ENCODE measurements around the gene PIAS1.

PIAS1 gene

GRCh38 chr15:68103603-68104002, 49.5 kb downstream of the PIAS1 start:
- H3K4me1 Mint-ChIP-seq (ENCODE audit: low read depth): peaks cover 67% of the 10 kb centered on the region
- H3K9me3 Mint-ChIP-seq: peaks cover 7% of the 10 kb centered on the region
- H3K36me3 Mint-ChIP-seq (ENCODE audit: low read depth): peaks cover 55% of the 10 kb centered on the region
- no peaks in the 10 kb centered on the region for H3K27me3 Mint-ChIP-seq
- H3K4me3 Mint-ChIP-seq: no peak overlapping the region
- DNase-seq: no peak
- no peak overlapping the region for H3K27ac Mint-ChIP-seq

- no peak for DNase-seq
- H3K27me3 Mint-ChIP-seq: no peaks in the 10 kb centered on the region
Observed at GRCh38 chr15:68106656-68107055, 52.5 kb downstream of the PIAS1 start.

GRCh38 chr15:68107142-68107541, 53.0 kb downstream of the PIAS1 start:
- Mint-ChIP-seq H3K9me3 (peaks cover 7% of the 10 kb centered on the region), H3K36me3 (ENCODE audit: low read depth) (peaks cover 37% of the 10 kb centered on the region), H3K4me3 (no peak overlapping the region), H3K27me3 (no peaks in the 10 kb centered on the region), H3K4me1 (ENCODE audit: low read depth) (peaks cover 56% of the 10 kb centered on the region), H3K27ac (no peak overlapping the region)
- no peak for DNase-seq

More at GRCh38 chr15:68106656-68107055, 52.5 kb downstream of the PIAS1 start:
- H3K4me1 Mint-ChIP-seq (ENCODE audit: low read depth): peaks cover 56% of the 10 kb centered on the region
- H3K4me3 Mint-ChIP-seq: no peak overlapping the region
- peaks cover 7% of the 10 kb centered on the region for H3K9me3 Mint-ChIP-seq
- peaks cover 42% of the 10 kb centered on the region for H3K36me3 Mint-ChIP-seq (ENCODE audit: low read depth)
- peak overlapping the region; percentile 47 for H3K27ac Mint-ChIP-seq

- Mint-ChIP-seq H3K27ac (no peak overlapping the region), H3K9me3 (no peaks in the 10 kb centered on the region), H3K27me3 (no peaks in the 10 kb centered on the region), H3K4me3 (no peak overlapping the region), H3K4me1 (ENCODE audit: low read depth) (peaks cover 75% of the 10 kb centered on the region), H3K36me3 (ENCODE audit: low read depth) (peaks cover 17% of the 10 kb centered on the region)
- DNase-seq: no peak
Observed at GRCh38 chr15:68112706-68113105, 58.6 kb downstream of the PIAS1 start.

- H3K27me3 Mint-ChIP-seq: no peaks in the 10 kb centered on the region
- no peaks in the 10 kb centered on the region for H3K9me3 Mint-ChIP-seq
- no peak overlapping the region for H3K4me3 Mint-ChIP-seq
- DNase-seq: no peak
- H3K4me1 Mint-ChIP-seq (ENCODE audit: low read depth): peaks cover 74% of the 10 kb centered on the region
- H3K36me3 Mint-ChIP-seq (ENCODE audit: low read depth): peaks cover 19% of the 10 kb centered on the region
- H3K27ac Mint-ChIP-seq: peak overlapping the region; percentile 53
Observed at GRCh38 chr15:68113273-68113672, 59.2 kb downstream of the PIAS1 start.

GRCh38 chr15:68113751-68114150, 59.6 kb downstream of the PIAS1 start:
- Mint-ChIP-seq H3K4me3 (no peak overlapping the region), H3K27me3 (no peaks in the 10 kb centered on the region), H3K9me3 (no peaks in the 10 kb centered on the region), H3K4me1 (ENCODE audit: low read depth) (peaks cover 74% of the 10 kb centered on the region), H3K36me3 (ENCODE audit: low read depth) (peaks cover 21% of the 10 kb centered on the region), H3K27ac (peak overlapping the region; percentile 53)
- DNase-seq: no peak

GRCh38 chr15:68114356-68114755, 60.2 kb downstream of the PIAS1 start:
- DNase-seq: no peak
- H3K4me3 Mint-ChIP-seq: peak overlapping the region; percentile 72
- H3K4me1 Mint-ChIP-seq (ENCODE audit: low read depth): peaks cover 71% of the 10 kb centered on the region
- no peaks in the 10 kb centered on the region for H3K9me3 Mint-ChIP-seq
- peak overlapping the region; percentile 77 for H3K27ac Mint-ChIP-seq
- H3K27me3 Mint-ChIP-seq: no peaks in the 10 kb centered on the region
- H3K36me3 Mint-ChIP-seq (ENCODE audit: low read depth): peaks cover 22% of the 10 kb centered on the region

GRCh38 chr15:68114840-68115239, 60.7 kb downstream of the PIAS1 start:
- H3K27me3 Mint-ChIP-seq: no peaks in the 10 kb centered on the region

GRCh38 chr15:68124700-68125099, 70.6 kb downstream of the PIAS1 start:
- Mint-ChIP-seq H3K4me3 (no peak overlapping the region), H3K4me1 (ENCODE audit: low read depth) (peaks cover 45% of the 10 kb centered on the region), H3K36me3 (ENCODE audit: low read depth) (peaks cover 58% of the 10 kb centered on the region), H3K27ac (no peak overlapping the region), H3K9me3 (peaks cover 5% of the 10 kb centered on the region), H3K27me3 (no peaks in the 10 kb centered on the region)
- no peak for DNase-seq

More at GRCh38 chr15:68114840-68115239, 60.7 kb downstream of the PIAS1 start:
- peaks cover 26% of the 10 kb centered on the region for H3K36me3 Mint-ChIP-seq (ENCODE audit: low read depth)
- H3K4me3 Mint-ChIP-seq: peak overlapping the region; percentile 72
- H3K27ac Mint-ChIP-seq: peak overlapping the region; percentile 77
- peaks cover 73% of the 10 kb centered on the region for H3K4me1 Mint-ChIP-seq (ENCODE audit: low read depth)
- DNase-seq: no peak
- H3K9me3 Mint-ChIP-seq: peaks cover 3% of the 10 kb centered on the region

GRCh38 chr15:68126396-68126795, 72.3 kb downstream of the PIAS1 start:
- Mint-ChIP-seq H3K27ac (no peak overlapping the region), H3K36me3 (ENCODE audit: low read depth) (peaks cover 45% of the 10 kb centered on the region), H3K4me1 (ENCODE audit: low read depth) (peaks cover 37% of the 10 kb centered on the region)

GRCh38 chr15:68129072-68129471, 75.0 kb downstream of the PIAS1 start:
- peaks cover 27% of the 10 kb centered on the region for H3K4me1 Mint-ChIP-seq (ENCODE audit: low read depth)
- no peak overlapping the region for H3K4me3 Mint-ChIP-seq
- H3K27ac Mint-ChIP-seq: no peak overlapping the region
- no peaks in the 10 kb centered on the region for H3K27me3 Mint-ChIP-seq
- peaks cover 38% of the 10 kb centered on the region for H3K36me3 Mint-ChIP-seq (ENCODE audit: low read depth)
- no peak for DNase-seq
- H3K9me3 Mint-ChIP-seq: no peaks in the 10 kb centered on the region

More at GRCh38 chr15:68126396-68126795, 72.3 kb downstream of the PIAS1 start:
- Mint-ChIP-seq H3K4me3 (no peak overlapping the region), H3K27me3 (no peaks in the 10 kb centered on the region), H3K9me3 (peaks cover 2% of the 10 kb centered on the region)
- no peak for DNase-seq

GRCh38 chr15:68130851-68131250, 76.7 kb downstream of the PIAS1 start:
- Mint-ChIP-seq H3K27ac (no peak overlapping the region), H3K36me3 (ENCODE audit: low read depth) (peaks cover 20% of the 10 kb centered on the region), H3K4me1 (ENCODE audit: low read depth) (peaks cover 17% of the 10 kb centered on the region), H3K9me3 (no peaks in the 10 kb centered on the region), H3K27me3 (no peaks in the 10 kb centered on the region), H3K4me3 (no peak overlapping the region)
- no peak for DNase-seq

- Mint-ChIP-seq H3K27me3 (no peaks in the 10 kb centered on the region), H3K4me1 (ENCODE audit: low read depth) (peaks cover 26% of the 10 kb centered on the region), H3K27ac (no peak overlapping the region), H3K36me3 (ENCODE audit: low read depth) (peaks cover 32% of the 10 kb centered on the region), H3K9me3 (no peaks in the 10 kb centered on the region), H3K4me3 (no peak overlapping the region)
- no peak for DNase-seq
Observed at GRCh38 chr15:68137096-68137495, 83.0 kb downstream of the PIAS1 start.

GRCh38 chr15:68143129-68143528, 89.0 kb downstream of the PIAS1 start:
- no peak for DNase-seq
- Mint-ChIP-seq H3K36me3 (ENCODE audit: low read depth) (peaks cover 57% of the 10 kb centered on the region), H3K27me3 (no peaks in the 10 kb centered on the region), H3K9me3 (no peaks in the 10 kb centered on the region), H3K4me3 (no peak overlapping the region), H3K27ac (no peak overlapping the region), H3K4me1 (ENCODE audit: low read depth) (peaks cover 27% of the 10 kb centered on the region)

- no peaks in the 10 kb centered on the region for H3K9me3 Mint-ChIP-seq
- H3K27ac Mint-ChIP-seq: no peak overlapping the region
Observed at GRCh38 chr15:68143785-68144184, 89.7 kb downstream of the PIAS1 start.

GRCh38 chr15:68145706-68146105, 91.6 kb downstream of the PIAS1 start:
- Mint-ChIP-seq H3K9me3 (no peaks in the 10 kb centered on the region), H3K27me3 (no peaks in the 10 kb centered on the region), H3K36me3 (ENCODE audit: low read depth) (peaks cover 57% of the 10 kb centered on the region), H3K4me3 (no peak overlapping the region), H3K27ac (no peak overlapping the region), H3K4me1 (ENCODE audit: low read depth) (peaks cover 20% of the 10 kb centered on the region)
- DNase-seq: no peak

More at GRCh38 chr15:68143785-68144184, 89.7 kb downstream of the PIAS1 start:
- no peak overlapping the region for H3K4me3 Mint-ChIP-seq
- peaks cover 26% of the 10 kb centered on the region for H3K4me1 Mint-ChIP-seq (ENCODE audit: low read depth)
- H3K36me3 Mint-ChIP-seq (ENCODE audit: low read depth): peaks cover 54% of the 10 kb centered on the region
- no peaks in the 10 kb centered on the region for H3K27me3 Mint-ChIP-seq
- no peak for DNase-seq
